ENCODE results near the gene PLAC9. TPM values are rescaled to one million over a fixed set of nuclear protein-coding genes. Genes with fewer than 3 reads are reported as not detected.

The PLAC9 gene
- total RNA-seq, 1 donor from 2014 or later, result not detected

DNA sequence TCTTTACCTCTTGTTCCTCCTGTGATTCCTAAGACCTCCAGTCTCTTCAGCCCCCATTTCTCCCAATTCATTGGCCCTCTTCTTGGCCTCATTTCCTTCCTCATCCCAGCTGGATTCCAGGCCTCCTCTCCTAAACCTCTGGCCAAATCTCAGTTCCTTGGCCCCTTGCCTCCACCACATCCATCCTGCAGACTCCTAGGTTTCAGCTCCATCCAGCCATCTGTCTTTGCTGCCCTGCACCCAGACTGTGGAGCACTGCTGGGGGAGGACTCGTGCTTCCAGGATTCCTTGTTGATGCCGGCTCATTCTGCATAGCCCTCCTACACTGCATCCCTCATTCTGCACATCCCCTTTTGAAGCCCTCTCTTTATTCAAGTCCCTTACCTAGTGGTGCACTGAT lies 6.7 kb downstream of the PLAC9 start:
- DNase-seq (ENCODE audit: low read depth), result no peak

DNA sequence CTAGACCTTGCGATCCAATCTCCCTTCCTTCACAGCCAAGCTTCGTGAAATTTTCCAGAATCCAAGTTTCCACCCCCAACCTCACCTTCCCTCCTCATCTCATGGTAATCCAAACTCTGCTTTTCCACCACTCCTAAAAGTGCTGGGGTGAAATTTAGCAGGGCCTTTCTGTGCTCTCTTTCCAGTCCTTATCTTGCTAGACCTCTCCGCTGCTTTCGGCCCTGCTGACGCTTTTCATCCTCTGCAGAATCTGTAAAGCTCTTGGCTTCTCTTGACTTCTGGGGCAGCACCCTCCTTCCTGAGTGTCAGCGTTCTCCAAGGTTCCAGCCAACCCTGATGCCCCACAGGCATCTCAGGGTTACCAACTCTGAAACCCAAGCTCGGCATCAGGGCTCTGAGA lies 7.7 kb downstream of the PLAC9 start:
- no peak for DNase-seq (ENCODE audit: low read depth)

DNA sequence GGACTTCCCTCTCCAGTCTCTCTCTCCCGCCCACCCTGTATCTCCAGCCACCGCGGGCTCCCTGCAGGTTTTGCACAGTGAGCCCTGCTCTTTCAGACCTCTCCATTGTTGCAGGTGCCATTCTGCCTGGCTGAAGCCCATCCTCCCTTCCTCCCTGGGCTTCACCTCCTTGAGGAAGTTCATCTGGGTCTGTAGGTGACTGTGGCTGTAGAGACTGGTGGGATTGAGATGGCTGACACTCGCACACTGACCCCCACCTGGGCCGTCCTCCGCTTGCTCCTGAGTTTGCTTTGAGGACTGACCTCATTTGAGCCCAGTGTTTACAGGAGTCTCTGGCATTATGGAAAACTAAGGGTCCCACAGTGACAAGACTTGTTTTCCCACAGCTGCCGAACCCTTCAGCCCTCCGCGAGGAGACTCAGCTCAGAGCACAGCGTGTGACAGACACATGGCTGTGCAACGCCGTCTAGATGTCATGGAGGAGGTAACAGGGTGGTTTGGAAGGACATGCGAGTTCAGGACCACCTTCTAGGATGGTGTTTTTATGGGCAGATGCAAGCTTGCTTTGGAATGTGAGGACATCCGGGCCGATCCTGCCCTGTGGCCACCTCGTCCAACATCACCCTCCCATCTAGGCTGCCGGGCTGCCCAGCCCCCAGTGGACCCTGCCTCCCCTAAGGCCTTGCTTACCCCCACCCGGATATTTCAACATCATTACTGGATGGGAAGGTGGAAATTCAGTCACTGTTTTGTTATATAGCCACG lies 9.3 kb downstream of the PLAC9 start:
- DNase-seq (ENCODE audit: low read depth), result no peak

DNA sequence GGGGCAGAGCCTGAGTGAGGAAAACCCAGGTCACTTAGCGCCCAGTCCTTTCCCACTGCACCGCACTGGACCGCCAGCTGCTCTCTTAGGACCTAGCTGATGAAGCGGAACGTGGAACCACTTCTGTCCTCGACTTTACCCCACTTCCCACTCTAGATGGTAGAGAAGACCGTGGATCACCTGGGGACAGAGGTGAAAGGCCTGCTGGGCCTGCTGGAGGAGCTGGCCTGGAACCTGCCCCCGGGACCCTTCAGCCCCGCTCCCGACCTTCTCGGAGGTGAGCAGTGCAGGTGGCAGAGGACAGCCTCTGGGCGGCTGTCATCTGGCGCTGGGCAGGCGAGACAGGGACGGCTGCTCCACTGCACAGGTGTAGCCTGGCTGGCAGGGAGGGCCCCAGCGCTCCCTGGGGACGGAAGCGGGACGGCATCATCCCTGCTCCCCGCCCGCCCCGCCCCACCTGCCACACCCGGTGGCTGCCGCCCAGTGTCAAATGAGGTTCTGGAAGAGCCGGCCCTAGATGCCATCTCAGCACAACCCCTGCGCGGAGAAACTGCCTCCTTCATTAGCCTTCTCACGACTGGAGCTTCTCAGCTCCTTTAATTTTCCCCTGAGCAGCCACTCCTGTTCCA lies 11.7 kb downstream of the PLAC9 start:
- DNase-seq (ENCODE audit: low read depth), result no peak

DNA sequence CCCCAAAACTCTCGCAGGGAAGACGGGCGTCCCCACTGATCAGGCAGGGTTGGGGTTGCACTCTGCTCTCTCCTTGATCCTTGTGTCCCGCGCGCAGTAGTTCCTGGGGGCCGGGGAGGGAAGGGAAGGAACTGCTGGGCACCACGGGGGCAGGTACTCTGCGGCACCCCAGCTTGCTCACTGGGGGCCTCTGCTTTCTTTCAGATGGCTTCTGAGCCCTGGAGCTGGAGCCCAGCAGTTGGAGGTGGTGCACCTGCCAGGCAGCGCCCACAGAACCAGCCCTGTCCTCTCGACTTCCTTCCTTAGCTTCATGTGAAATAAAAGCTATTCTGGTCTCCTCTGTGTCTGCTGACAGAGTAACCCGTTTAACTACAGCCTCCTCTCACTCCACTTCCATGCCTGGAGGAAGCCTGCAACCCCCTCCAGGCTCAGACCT lies 12.2 kb downstream of the PLAC9 start:
- no peak for DNase-seq (ENCODE audit: low read depth)

DNA sequence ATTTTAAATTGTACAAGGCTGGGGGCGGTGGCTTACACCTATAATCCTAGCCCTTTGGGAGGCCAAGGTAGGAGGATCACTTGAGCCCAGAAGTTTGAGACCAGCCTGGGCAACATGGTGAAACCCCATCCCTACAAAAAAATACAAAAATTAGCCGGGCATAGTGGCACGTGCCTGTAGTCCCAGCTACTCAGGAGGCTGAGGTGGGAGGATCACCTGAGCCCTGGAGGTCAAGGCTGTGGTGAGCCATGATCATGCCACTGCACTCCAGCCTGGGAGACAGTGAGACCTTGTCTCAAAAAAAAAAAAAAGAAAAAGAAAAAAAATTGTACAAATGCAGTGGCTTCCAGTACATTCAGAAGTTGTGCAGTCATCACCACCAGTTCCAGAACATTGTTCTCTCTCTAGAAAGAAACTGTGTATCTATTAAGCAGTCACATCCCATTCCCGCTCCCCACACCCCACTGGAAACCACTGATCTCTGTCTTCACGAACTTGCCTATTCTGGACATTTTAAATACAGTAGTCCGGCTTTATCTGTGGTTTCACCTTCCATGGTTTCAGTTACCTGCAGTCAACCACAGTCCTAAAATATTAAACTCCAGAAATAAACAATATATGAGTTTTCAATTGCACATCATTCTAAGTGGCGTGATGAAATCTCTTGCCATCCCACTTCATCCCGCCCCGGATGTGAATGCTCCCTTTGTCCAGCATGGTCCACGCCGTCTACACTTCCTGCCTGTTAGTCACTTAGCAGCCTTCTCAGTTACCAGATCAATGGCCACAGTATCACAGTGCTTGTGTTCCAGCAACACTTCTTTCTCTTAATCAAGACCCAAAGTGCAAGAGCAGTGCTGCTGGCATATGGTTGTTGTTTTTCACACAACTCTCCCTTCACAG lies 13.1 kb downstream of the PLAC9 start:
- peak; percentile 21 for DNase-seq (ENCODE audit: low read depth)

DNA sequence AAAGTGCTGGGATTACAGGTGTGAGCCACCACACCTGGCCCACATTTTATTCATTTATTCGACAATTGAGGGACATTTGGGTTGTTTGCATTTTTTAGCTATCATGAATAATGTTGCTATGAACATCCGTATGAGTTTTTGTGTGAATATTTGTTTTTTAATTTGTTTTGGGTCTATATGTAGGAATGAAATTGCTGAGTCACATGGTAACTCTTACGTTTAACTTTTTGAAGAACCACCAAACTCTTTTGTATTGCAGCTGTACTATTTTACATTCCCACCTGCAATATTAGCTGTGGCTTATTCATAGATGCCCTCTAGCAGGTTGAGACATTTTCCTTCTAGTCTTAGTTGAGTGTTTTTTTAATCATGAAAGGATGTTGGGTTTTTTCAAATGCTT lies 14.4 kb downstream of the PLAC9 start:
- no peak for DNase-seq (ENCODE audit: low read depth)

DNA sequence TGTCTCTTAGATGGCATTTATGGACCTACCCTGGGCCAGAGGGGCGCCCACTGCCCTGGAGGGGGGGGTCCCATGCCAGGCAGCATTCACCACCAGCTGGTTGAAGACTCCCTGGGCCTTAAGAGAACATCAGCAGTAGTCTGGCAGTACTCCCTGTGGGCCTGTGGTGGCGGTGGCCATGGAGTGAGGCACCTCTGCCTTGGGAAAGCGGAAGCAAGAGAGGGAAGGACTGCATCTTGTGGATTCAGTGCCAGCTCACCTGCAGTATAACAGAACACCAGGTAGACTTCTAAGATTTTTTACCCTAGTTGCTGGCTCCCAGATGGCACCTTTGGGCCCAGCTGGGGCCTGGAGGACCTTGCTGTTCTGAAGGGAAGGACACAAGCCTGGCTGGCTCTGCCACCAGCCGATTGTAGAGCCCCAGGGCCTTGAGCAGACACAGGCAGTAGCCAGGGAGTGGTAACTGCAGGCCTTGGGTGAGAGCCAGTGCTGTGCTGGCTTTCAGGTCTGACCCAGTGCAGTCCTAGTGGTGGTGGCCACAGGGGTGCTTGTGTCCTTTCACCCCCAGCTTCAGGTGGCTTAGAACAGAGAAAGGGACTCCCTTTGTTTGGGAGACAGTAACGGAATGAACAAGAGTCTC lies 15.8 kb downstream of the PLAC9 start:
- no peak for DNase-seq (ENCODE audit: low read depth)

DNA sequence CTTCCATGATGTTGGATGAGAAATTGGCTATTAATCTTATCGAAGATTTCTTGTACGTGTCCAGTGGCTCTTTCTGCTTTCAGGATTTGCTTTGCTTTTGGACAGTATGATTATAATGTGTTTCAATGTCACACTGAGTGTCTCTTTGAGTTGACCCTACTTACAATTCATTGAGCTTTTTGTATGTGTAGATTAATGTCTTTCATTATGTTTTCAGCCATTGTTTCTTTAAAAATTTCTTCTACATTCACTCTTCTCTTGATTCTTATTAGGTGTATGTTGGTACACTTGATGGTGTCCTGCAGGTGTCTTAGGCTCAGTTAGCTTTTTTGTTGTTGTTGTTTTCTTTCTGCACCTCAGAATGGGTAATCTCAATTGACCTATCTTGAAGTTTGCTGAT lies 16.6 kb downstream of the PLAC9 start:
- no peak for DNase-seq (ENCODE audit: low read depth)

DNA sequence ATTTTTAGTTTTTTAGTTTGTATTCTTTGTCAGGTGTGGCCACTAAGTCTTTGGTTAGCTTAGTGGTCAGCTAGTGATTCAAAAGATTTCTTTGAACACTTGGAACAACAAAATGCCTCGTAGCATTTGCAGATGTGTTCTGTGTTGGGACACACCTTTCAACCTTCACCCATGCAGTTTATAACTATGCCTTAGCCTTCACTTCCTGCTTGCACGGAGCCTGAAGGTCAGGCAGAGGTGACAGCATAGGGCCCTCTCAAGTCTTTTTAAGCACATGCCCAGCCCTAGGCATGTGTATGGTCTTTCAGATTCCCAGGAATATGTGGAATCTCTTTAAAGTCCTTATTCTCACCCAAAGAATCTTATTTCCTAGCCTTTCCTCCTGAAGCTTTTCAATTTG lies 17.6 kb downstream of the PLAC9 start:
- no peak for DNase-seq (ENCODE audit: low read depth)

DNA sequence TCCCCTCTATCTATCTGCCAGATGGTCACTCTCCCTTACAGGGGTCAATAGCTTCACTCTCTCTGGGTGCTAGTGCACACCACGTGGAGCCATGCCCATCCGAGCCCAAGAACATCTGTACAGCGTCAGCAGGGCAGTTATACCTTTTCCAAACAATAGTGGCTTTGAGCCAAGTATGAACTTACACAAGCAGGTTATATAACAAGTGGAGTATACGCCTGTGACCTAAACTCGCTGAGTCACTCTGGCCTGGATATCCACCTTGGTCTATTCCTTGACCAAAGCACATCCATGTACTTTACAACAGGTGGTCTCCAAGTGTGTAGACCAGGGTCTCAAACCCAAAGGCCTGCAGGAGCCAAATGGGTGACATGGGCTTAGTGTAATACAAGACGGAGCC lies 20.3 kb downstream of the PLAC9 start:
- DNase-seq (ENCODE audit: low read depth), result no peak

DNA sequence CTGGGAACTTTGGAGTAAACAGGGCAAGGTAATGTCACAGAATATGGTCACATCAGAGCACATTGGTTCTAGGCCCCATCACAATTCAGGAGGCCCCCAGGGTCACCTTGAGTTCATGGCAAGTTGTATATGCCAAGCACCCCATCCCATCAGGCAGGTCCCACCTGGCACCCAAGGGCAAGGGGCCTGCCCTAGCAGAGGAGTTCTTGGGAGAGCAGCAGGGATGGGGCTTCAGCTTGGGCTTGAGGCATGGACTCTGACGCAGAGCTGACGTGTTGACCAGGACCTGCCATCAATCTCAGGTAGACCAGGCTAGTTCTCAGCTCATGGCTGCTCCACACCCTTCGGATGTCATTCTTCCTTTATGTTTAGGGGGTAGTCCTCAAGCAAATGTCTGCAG lies 20.9 kb downstream of the PLAC9 start:
- no peak for DNase-seq (ENCODE audit: low read depth)

DNA sequence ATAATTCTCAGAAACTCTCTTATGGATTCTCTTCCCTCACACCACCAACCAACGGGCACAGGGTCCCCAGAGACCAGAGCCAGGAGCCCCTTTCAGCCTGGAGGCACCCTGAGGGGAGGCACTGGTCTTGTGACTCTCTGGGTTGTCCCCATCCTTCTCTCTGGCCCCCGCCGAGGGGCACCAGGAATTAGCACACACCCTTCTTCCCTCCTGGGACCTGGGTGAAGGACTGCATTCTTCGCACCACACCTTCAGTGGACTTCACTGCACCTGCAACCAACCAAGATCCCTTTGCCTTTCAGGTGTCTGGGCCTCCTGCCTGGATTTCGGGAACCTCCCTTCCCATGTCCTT lies 22.1 kb downstream of the PLAC9 start:
- DNase-seq (ENCODE audit: low read depth), result no peak

DNA sequence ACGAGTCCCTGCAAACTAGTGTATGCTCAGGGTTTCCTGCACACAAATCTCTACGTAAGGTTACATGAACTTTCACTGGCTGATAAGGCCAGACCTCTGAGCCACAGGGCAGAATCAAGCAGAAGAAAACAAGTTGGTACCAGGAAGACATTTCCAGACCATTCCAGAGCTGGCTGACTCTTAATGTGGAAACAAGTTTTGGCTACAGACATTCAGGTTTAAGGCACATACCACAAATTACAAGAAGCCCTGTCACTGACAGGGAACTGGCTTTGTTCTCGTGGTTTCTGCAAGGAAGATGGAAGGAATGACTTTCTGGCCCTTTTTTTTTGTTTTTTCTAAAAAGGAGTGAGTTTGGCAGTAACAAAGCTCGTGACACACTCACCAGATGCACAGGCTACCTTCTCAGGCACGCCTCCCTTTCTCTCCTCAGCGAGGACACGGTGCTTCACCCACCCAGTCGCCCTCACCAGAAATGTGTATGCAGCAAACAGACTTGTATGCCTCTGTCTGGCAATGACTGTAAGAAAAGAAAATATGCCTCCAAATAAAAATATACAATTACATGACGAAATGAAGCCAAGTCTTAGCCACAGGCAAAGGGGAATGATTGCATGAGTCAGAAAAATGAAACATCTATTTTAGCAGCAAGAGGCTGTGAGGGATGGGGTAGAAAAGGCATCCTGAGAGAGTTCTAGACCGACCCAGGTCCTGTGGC lies 22.6 kb downstream of the PLAC9 start:
- peak; percentile 65 for DNase-seq (ENCODE audit: low read depth)

DNA sequence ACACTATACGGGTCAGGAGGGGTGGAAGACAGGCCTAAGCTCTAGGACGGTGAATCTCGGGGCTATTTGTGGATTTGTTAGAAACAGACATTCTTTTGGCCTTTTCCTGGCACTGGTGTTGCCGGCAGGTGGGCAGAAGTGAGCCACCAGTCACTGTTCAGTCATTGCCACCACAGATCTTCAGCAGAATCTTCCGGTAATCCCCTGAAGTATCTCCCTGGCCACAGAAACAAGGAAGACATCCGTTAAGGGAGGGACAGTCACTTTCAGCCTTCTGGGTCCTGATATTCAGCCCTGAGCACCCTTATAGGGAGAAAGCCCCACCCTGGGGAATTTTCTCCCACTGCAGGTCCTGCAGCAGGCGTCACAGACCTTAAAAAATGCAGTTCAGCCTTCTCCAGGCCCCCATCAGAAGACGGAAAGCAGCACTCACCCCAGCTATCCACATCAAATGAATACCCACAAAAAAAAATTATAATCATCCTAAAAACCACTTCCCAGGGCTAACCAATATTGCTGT lies 23.2 kb downstream of the PLAC9 start:
- DNase-seq (ENCODE audit: low read depth), result no peak

DNA sequence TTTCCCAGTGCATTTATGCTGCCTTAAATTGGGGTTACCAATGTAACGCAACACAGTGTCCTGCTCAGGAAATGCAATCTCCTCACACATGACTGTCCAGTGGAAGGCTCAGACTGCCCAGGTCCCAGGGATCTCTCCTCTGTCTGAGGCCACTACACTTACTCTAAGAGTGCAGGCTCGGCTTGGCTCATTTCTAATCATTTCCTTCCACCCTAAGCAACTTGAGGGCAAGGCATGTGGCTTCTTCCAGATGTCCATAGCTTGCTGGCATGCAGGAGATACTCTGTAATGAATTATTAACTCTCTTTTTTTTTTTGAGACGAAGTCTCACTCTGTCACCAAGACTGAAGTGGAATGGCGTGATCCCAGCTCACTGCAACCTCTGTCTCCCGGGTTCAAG lies 23.7 kb downstream of the PLAC9 start:
- no peak for DNase-seq (ENCODE audit: low read depth)

DNA sequence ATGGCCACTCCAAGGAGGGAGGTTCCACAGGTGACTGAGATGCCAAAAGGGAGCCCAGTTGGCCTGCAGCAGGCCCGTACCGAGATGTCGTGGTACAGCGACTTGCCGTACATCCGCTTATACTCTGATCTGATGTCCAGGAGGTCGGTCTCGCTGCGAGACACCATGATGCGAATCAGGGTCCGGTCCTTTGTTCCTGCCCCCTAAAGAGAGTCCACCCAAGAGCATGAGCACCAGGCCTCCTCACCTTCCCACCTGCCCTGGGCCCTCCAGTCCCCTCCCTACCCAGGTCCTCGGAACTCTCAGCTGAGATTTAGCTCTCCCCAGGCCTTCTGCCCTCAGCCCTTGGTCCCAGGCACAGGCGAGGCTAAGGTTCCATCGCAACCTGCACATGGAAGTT lies 25.0 kb downstream of the PLAC9 start:
- no peak for DNase-seq (ENCODE audit: low read depth)

DNA sequence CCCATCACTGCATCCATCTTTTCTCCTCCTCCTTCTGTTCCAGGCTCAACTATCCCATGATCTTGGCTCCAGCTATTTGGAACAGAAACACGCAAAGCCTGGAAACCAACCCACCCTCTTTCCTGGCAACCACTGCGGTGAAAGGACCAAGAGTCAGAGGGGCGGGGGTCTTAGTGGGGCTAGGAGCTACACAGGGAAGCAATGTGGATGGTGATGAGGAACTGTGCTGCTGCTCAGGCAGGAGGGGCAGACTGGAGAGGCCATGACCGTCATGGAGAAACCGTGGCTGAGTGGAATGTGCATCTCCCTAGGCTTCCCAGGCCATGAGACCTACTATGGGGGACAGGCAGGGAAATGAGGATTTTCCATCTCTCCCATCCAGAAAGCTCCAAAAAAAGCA lies 25.6 kb downstream of the PLAC9 start:
- DNase-seq (ENCODE audit: low read depth), result no peak

DNA sequence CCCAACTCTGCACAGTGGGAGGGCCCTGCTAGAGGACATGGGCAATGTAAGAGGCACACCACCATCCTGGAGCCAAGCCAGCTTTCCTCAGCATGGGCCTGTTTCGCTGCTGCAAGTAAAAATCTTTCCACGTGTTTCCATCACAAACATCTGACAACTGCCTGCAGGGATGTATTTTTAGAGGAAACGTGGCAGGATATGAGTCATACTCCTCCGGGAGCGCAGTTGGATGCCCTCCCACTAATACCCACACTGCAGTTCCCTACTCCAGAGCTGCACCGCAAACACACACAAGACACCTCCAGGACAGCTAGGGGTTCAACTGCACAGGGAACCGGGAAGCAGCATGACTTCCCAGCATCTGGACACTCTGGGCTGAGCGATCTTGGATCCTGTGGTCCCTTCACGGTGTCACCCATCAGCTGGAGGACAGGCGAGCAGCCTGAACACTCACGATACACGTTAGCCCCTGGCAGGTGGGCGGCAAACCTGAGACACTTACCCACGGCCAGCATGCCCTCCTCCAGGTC lies 26.1 kb downstream of the PLAC9 start:
- peak; percentile 98 for DNase-seq (ENCODE audit: low read depth)

DNA sequence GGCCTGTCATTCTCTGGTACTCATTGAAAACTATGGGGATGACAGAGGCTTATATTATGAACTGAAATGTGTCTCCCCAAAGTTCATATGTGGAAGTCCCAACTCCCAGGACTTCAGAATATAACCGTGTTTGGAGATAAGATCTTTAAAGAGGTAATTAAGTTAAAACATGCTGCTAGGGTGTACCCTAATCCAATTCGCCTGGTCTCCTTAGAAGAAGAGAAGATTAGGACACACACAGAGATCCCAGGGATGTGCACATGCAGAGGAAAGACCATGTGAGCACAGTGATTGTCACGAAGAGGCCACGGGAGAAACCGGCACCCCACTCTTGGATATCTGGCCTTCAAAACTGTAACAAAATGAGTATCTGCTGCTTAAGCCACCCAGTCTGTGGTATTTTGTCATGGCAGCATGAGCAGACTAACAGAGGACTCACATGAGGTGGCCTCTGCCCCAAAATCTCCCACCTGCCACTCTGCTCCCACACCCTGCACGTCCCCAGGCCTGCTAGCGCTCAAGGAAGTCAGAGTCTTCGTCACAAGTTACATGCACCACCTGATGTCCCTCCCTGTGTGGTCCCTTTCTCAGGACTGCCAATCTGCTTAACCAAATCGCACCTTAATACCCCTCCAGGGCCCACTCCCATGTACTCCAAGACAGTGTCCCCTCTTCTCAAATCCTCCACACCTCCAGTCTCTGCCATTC lies 26.8 kb downstream of the PLAC9 start:
- DNase-seq (ENCODE audit: low read depth), result no peak

Data from renal cortical epithelial cell (primary cell).